GM18519 (cell line): ENCODE results near the gene SPSB1.

Source experiments
- ATAC-seq: cut with Tn5 transposase; IDR thresholded peaks from one replicate; pipeline ENCODE4 v1.9.1; 2021; ENCODE audit warnings: mild to moderate bottlenecking, moderate library complexity; ENCODE audit not compliant: unreplicated experiment, low FRiP score

SPSB1 gene

GRCh38 chr1:9340172-9340854 is 47.6 kb downstream of the SPSB1 start:
- ATAC-seq: no peak

GRCh38 chr1:9340864-9341263 is 48.2 kb downstream of the SPSB1 start:
- ATAC-seq: no peak

GRCh38 chr1:9341301-9341845 is 48.7 kb downstream of the SPSB1 start:
- ATAC-seq: no peak

- ATAC-seq: no peak
Measured at GRCh38 chr1:9343269-9343668, 50.6 kb downstream of the SPSB1 start.

GRCh38 chr1:9344426-9345200 is 51.9 kb downstream of the SPSB1 start:
- ATAC-seq: no peak

GRCh38 chr1:9345471-9345870 is 52.8 kb downstream of the SPSB1 start:
- ATAC-seq: no peak

GRCh38 chr1:9345922-9346321 is 53.2 kb downstream of the SPSB1 start:
- ATAC-seq: no peak

GRCh38 chr1:9346566-9346965 is 53.9 kb downstream of the SPSB1 start:
- ATAC-seq: no peak

- ATAC-seq: no peak
Measured at GRCh38 chr1:9347095-9347850, 54.6 kb downstream of the SPSB1 start.

GRCh38 chr1:9349331-9349851 is 56.7 kb downstream of the SPSB1 start:
- ATAC-seq: no peak

- no peak for ATAC-seq
Measured at GRCh38 chr1:9350013-9350908, 57.6 kb downstream of the SPSB1 start.

GRCh38 chr1:9350960-9351359 is 58.3 kb downstream of the SPSB1 start:
- no peak for ATAC-seq

GRCh38 chr1:9351654-9352271 is 59.1 kb downstream of the SPSB1 start:
- no peak for ATAC-seq

- ATAC-seq: no peak
Measured at GRCh38 chr1:9352377-9353134, 59.9 kb downstream of the SPSB1 start.

GRCh38 chr1:9355503-9355902 is 62.8 kb downstream of the SPSB1 start:
- no peak for ATAC-seq

- no peak for ATAC-seq
Measured at GRCh38 chr1:9356021-9356420, 63.3 kb downstream of the SPSB1 start.

GRCh38 chr1:9356829-9357466 is 64.3 kb downstream of the SPSB1 start:
- ATAC-seq: no peak

GRCh38 chr1:9357958-9358357 is 65.3 kb downstream of the SPSB1 start:
- ATAC-seq: no peak
